22Rv1 (cell line): Measurements from ENCODE around the gene TBC1D2.

Experiments
- H3K27ac ChIP-seq: fragments of 450-650 bp; 2 replicates; pipeline ENCODE4 v1.5.1; 2017
- ZFX ChIP-seq: fragments of 450-650 bp; IDR thresholded peaks from 2 replicates; pipeline ENCODE4 v1.6.1; 2017; ENCODE audit warnings: antibody characterized with exemption, borderline replicate concordance
- TF ChIP-seq, protein P1 (sequence below): fragments of 450-650 bp; IDR thresholded peaks from 2 replicates; pipeline ENCODE4 v1.5.1; 2017; ENCODE audit warnings: mild to moderate bottlenecking

The TBC1D2 gene

DNA sequence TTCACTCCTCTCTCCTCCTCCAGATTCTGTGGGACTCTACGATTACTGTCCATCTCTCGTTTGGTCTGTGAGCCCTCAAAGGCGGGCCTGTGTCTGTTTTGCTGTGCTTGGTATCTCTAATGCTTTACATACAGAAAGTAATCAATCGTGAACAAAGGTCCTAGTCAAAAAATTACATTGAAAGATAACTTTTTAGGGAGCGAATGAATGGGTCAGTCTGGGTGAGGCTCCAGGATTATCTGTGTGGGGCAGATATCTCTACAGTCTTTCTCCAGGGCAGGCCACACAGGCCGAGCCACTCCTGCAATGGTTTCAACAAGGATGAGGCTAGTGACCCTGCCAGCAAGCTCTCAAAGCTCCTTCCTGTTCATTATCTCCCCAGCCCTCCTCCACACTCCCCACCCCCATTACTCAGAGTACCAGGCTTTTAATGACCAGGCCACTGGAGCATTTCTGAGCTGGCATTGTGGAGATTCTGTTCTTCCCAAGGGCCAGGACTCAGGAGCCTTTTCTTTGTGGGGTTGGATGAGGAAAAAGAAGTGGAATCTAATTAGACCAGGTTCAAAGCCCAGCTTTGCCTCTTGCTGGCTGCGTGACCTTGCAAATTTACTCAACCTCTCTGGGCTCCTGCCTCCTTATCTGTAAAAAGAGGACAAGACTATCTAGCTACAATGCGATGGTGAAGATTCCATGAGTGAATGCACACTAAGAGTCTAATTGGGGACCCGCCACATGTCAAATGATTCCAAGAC is 73.2 kb downstream of the TBC1D2 start:
- no peak overlapping the region for H3K27ac ChIP-seq
- TF ChIP-seq, protein P1, sequence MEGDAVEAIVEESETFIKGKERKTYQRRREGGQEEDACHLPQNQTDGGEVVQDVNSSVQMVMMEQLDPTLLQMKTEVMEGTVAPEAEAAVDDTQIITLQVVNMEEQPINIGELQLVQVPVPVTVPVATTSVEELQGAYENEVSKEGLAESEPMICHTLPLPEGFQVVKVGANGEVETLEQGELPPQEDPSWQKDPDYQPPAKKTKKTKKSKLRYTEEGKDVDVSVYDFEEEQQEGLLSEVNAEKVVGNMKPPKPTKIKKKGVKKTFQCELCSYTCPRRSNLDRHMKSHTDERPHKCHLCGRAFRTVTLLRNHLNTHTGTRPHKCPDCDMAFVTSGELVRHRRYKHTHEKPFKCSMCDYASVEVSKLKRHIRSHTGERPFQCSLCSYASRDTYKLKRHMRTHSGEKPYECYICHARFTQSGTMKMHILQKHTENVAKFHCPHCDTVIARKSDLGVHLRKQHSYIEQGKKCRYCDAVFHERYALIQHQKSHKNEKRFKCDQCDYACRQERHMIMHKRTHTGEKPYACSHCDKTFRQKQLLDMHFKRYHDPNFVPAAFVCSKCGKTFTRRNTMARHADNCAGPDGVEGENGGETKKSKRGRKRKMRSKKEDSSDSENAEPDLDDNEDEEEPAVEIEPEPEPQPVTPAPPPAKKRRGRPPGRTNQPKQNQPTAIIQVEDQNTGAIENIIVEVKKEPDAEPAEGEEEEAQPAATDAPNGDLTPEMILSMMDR, result no peak
- no peak for TF ChIP-seq ZFX

DNA sequence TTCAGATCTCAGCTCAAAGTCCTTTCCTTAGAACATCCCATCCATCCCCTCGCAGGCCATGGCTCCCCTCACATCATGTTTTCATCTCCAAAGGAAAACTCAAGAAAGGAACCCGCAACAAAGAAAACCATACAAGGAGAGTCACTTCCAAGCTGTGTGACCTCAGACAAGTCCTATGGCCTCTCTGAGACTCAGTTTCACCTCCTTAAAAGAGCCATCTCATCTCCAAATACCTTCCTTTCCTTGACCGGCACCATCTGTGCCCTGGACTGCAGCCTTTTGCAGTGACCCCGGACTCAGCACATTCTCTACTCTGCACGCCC is 73.7 kb downstream of the TBC1D2 start:
- no peak for TF ChIP-seq ZFX
- TF ChIP-seq, protein P1, result no peak

DNA sequence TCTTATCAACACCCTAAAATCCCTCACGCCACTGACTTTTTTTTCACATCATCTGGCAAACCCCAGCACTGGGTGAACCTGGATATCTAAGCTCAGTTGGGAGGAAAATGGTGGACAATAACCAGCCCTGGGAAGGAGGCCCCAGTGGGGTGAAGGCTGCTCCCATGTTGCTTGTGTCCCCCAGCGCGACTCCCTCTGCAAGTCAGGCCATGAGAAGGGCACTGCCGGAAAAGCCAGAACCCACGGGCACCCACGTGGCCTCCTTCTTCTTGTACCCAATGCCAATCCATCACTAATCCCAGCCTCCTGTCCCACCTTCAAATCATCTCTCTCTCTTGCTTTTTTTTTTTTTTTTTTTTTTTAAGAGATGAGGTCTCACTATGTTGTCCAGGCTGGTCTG is 74.5 kb downstream of the TBC1D2 start:
- TF ChIP-seq ZFX, result no peak
- TF ChIP-seq, protein P1, result no peak
- no peak overlapping the region for H3K27ac ChIP-seq

More for the DNA sequence above, 73.7 kb downstream of the TBC1D2 start:
- H3K27ac ChIP-seq, result no peak overlapping the region

DNA sequence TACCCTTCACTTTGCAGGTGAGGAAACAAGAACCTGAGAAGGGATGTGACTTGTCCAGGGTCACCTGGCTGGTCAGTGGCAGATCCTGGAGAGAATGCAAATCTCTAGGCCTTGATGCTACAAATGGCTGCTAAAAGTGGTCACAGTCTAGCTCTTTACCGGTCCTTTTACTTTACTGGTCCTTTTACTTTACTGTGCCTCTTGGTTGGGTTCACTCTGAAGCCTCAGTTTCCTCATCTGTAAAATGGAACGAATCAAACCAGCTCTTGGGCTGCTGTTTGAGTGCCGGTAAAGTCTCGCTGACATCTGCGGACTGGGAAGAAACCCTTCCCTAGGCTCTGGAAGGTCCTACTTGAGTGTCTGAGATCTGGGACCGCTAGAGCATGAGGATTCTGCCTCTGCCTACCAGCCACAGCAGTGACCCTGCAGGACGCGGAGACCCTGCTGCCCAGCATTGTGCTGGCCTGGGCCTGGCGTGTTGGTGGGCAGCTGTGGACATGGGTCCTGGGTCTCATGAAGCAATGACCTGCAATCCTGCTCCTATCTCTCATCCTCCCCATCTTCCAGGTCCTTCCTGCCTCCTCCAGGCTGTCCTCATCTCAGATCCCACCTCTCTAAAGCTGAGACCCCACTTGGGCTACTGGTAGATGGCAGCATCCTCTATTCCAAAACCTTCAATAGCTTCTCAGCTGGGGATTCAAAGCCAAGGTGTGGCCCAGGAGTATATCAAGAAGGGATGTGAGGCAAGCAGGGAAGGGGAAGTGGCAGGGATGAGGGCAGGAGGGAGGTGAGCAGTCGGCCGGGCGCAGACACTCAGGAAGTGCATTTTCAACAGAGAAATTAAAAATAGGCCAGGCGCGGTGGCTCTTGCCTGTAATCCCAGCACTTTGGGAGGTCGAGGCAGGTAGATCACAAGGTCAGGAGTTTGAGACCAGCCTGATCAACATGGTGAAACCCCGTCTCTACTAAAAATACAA is 76.3 kb downstream of the TBC1D2 start:
- H3K27ac ChIP-seq, result no peak overlapping the region
- TF ChIP-seq, protein P1, result no peak
- no peak for TF ChIP-seq ZFX

DNA sequence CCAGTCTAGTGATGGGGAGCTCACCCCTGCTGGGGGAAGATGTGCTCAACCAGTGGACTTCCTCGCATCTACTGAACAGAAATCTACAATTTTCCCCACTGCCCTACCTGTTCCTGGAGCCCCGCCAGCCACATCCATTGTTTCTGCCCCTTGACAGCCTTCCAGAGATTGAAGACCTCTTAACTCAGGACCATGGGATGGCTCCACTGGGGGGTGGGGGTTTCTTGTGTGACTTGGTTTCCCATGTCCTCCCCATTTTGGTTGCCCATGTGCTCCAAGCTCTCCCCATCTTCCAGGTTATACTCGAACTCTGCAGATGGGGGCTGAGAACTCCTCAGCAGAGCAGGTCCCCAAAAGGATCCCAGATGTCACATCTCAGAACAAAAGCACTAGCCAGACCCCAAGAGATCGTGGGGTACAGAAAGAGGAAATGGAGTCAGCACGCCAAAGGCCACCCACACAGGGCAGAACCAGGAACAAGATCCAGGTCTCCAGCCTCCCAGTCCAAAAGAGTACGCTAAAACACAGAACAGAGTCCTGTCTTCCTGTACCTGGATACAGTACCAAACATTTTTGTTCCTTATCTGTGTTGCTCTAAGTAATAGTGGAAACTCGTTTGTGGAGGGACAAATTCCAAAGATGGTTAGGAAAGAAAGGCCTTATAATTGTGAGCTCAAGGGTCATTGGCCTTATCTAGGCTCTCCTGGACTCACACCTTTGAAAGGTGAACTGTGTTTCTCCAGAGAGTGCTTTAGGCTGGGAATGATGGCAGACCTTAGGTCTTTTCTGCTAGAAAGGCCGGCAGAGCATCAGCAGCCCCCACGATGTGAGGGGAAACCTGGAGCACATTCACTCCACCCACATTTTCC is 78.8 kb downstream of the TBC1D2 start:
- no peak overlapping the region for H3K27ac ChIP-seq
- TF ChIP-seq ZFX, result no peak
- TF ChIP-seq, protein P1, result no peak

DNA sequence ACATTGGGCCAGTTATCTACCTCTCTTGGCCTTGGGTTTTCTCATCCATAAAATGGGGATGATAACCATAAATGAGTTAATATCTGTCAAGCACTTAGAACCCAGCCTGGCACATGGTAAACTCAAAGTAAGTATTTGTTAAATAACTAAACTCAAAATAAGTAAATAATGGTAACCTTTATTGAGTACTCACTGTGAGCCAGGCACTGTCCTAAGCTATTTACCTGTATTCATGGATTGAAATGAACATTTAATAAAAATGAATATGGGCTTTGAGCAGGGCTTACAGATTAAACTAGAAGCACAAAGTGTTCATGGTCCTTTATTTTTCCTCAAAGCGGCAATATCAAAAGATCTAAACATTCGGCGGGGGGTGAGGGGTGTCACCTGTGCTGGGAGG is 79.7 kb downstream of the TBC1D2 start:
- TF ChIP-seq, protein P1, result no peak
- no peak for TF ChIP-seq ZFX
- no peak overlapping the region for H3K27ac ChIP-seq
